Central memory CD8-positive, alpha-beta T cell (primary cell): ENCODE results near the gene CPNE6.

Experiments
- ATAC-seq: fragments of 150-1000 bp; cut with Tn5 transposase; replicated peaks from 2 replicates; pipeline ENCODE4 v1.10.0; 2022; ENCODE audit warnings: mild to moderate bottlenecking, moderate FRiP score, moderate number of reproducible peaks; ENCODE audit not compliant: poor library complexity, severe bottlenecking; ENCODE audit errors: extremely low read depth
- DNase-seq, 2 donors: peaks; one replicate each; pipeline ENCODE4 v3.0.0; 2021; ENCODE audit warnings: low spot score in 2 of 2
- H3K27ac Mint-ChIP-seq: one replicate; pipeline ENCODE4 v1.8.0; 2022; ENCODE audit warnings: low read depth, mild to moderate bottlenecking, moderate library complexity, mixed read lengths
- H3K27me3 Mint-ChIP-seq: one replicate; pipeline ENCODE4 v1.8.0; 2022; ENCODE audit warnings: mixed read lengths
- H3K36me3 Mint-ChIP-seq: one replicate; pipeline ENCODE4 v1.8.0; 2022; ENCODE audit warnings: mild to moderate bottlenecking, moderate library complexity, mixed read lengths; ENCODE audit not compliant: insufficient read depth
- H3K4me1 Mint-ChIP-seq: one replicate; pipeline ENCODE4 v1.8.0; 2022; ENCODE audit warnings: mixed read lengths
- H3K4me3 Mint-ChIP-seq: one replicate; pipeline ENCODE4 v1.8.0; 2022; ENCODE audit warnings: mild to moderate bottlenecking, moderate library complexity, mixed read lengths
- H3K9me3 Mint-ChIP-seq: one replicate; pipeline ENCODE4 v1.8.0; 2022; ENCODE audit warnings: mixed read lengths

Gene CPNE6

GRCh38 chr14:24113801-24114531, 42.6 kb downstream of the CPNE6 start:
- H3K36me3 Mint-ChIP-seq, result peaks cover 24% of the 10 kb centered on the region
- DNase-seq (peak; percentile 68 to 82), ATAC-seq (peak; percentile 38)
- peak overlapping the region; percentile 97 for H3K27ac Mint-ChIP-seq
- no peaks in the 10 kb centered on the region for H3K9me3 Mint-ChIP-seq
- peak overlapping the region; percentile 93 for H3K4me3 Mint-ChIP-seq
- peaks cover 30% of the 10 kb centered on the region for H3K4me1 Mint-ChIP-seq
- no peaks in the 10 kb centered on the region for H3K27me3 Mint-ChIP-seq

- DNase-seq, result peak; percentile 97 to 99
- peak; percentile 87 for ATAC-seq
- Mint-ChIP-seq H3K36me3 (peaks cover 33% of the 10 kb centered on the region), H3K9me3 (no peaks in the 10 kb centered on the region), H3K4me1 (peaks cover 29% of the 10 kb centered on the region), H3K27ac (peak within 1 kb of the TSS; percentile 97), H3K4me3 (peak within 1 kb of the TSS; percentile 93), H3K27me3 (no peaks in the 10 kb centered on the region)
These were observed 43.4 kb downstream of the CPNE6 start, which contains the start of the genes DCAF11 and NRL for GRCh38 chr14:24114532-24115421. Gene DCAF11 (plus strand): TSS chr14:24114777. CDS start chr14:24115595, 818 bp downstream. Gene NRL (minus strand): TSS chr14:24114949. CDS start chr14:24082848, 32,101 bp downstream.

- Mint-ChIP-seq H3K27ac (peak overlapping the region; percentile 97), H3K36me3 (peaks cover 37% of the 10 kb centered on the region), H3K9me3 (no peaks in the 10 kb centered on the region), H3K27me3 (no peaks in the 10 kb centered on the region), H3K4me1 (peaks cover 29% of the 10 kb centered on the region), H3K4me3 (peak overlapping the region; percentile 93)
- DNase-seq (no peak), ATAC-seq (no peak)
These were observed 44.2 kb downstream of the CPNE6 start for GRCh38 chr14:24115422-24116127.

- peak overlapping the region; percentile 93 for H3K4me3 Mint-ChIP-seq
- H3K4me1 Mint-ChIP-seq, result peaks cover 29% of the 10 kb centered on the region
- H3K27me3 Mint-ChIP-seq, result no peaks in the 10 kb centered on the region
- ATAC-seq (no peak), DNase-seq (no peak)
- H3K9me3 Mint-ChIP-seq, result no peaks in the 10 kb centered on the region
- peak overlapping the region; percentile 19 for H3K27ac Mint-ChIP-seq
- peaks cover 42% of the 10 kb centered on the region for H3K36me3 Mint-ChIP-seq
These were observed 44.9 kb downstream of the CPNE6 start for GRCh38 chr14:24116128-24116814.

GRCh38 chr14:24117179-24117578, 45.8 kb downstream of the CPNE6 start:
- H3K27me3 Mint-ChIP-seq, result no peaks in the 10 kb centered on the region
- DNase-seq (no peak), ATAC-seq (no peak)
- H3K4me1 Mint-ChIP-seq, result peaks cover 29% of the 10 kb centered on the region
- no peak overlapping the region for H3K4me3 Mint-ChIP-seq
- peak overlapping the region; percentile 19 for H3K27ac Mint-ChIP-seq
- peaks cover 51% of the 10 kb centered on the region for H3K36me3 Mint-ChIP-seq
- H3K9me3 Mint-ChIP-seq, result no peaks in the 10 kb centered on the region

- DNase-seq (no peak), ATAC-seq (no peak)
- no peak overlapping the region for H3K4me3 Mint-ChIP-seq
- peaks cover 29% of the 10 kb centered on the region for H3K4me1 Mint-ChIP-seq
- H3K27ac Mint-ChIP-seq, result no peak overlapping the region
- no peaks in the 10 kb centered on the region for H3K27me3 Mint-ChIP-seq
- H3K36me3 Mint-ChIP-seq, result peaks cover 53% of the 10 kb centered on the region
- H3K9me3 Mint-ChIP-seq, result no peaks in the 10 kb centered on the region
These were observed 48.3 kb downstream of the CPNE6 start for GRCh38 chr14:24119691-24120090.

- ATAC-seq (no peak), DNase-seq (no peak)
- H3K27ac Mint-ChIP-seq, result no peak overlapping the region
- H3K9me3 Mint-ChIP-seq, result no peaks in the 10 kb centered on the region
- peaks cover 14% of the 10 kb centered on the region for H3K4me1 Mint-ChIP-seq
- H3K36me3 Mint-ChIP-seq, result peaks cover 47% of the 10 kb centered on the region
- no peak overlapping the region for H3K4me3 Mint-ChIP-seq
- H3K27me3 Mint-ChIP-seq, result no peaks in the 10 kb centered on the region
These were observed 49.8 kb downstream of the CPNE6 start for GRCh38 chr14:24121210-24121609.

- no peak for DNase-seq
- H3K36me3 Mint-ChIP-seq, result peaks cover 46% of the 10 kb centered on the region
- H3K4me1 Mint-ChIP-seq, result peaks cover 6% of the 10 kb centered on the region
- no peak overlapping the region for H3K27ac Mint-ChIP-seq
- no peak for ATAC-seq
- no peak overlapping the region for H3K4me3 Mint-ChIP-seq
- H3K9me3 Mint-ChIP-seq, result no peaks in the 10 kb centered on the region
- H3K27me3 Mint-ChIP-seq, result no peaks in the 10 kb centered on the region
These were observed 51.1 kb downstream of the CPNE6 start for GRCh38 chr14:24122416-24122815.

GRCh38 chr14:24122898-24123297, 51.5 kb downstream of the CPNE6 start:
- ATAC-seq, result no peak
- Mint-ChIP-seq H3K4me3 (no peak overlapping the region), H3K9me3 (no peaks in the 10 kb centered on the region), H3K36me3 (peaks cover 46% of the 10 kb centered on the region), H3K4me1 (peaks cover 6% of the 10 kb centered on the region), H3K27ac (no peak overlapping the region), H3K27me3 (no peaks in the 10 kb centered on the region)
- DNase-seq, result no peak

GRCh38 chr14:24123424-24124417, 52.4 kb downstream of the CPNE6 start:
- Mint-ChIP-seq H3K27me3 (no peaks in the 10 kb centered on the region), H3K4me1 (peaks cover 1% of the 10 kb centered on the region), H3K36me3 (peaks cover 42% of the 10 kb centered on the region), H3K27ac (no peak overlapping the region), H3K4me3 (no peak overlapping the region), H3K9me3 (no peaks in the 10 kb centered on the region)
- ATAC-seq (no peak), DNase-seq (no peak)

- Mint-ChIP-seq H3K4me1 (peaks cover 3% of the 10 kb centered on the region), H3K36me3 (peaks cover 17% of the 10 kb centered on the region), H3K9me3 (no peaks in the 10 kb centered on the region), H3K27ac (no peak overlapping the region), H3K4me3 (no peak overlapping the region), H3K27me3 (no peaks in the 10 kb centered on the region)
- ATAC-seq (no peak), DNase-seq (no peak)
These were observed 55.6 kb downstream of the CPNE6 start for GRCh38 chr14:24126939-24127338.
